Nucleus accumbens (tissue), 56 donors: ENCODE measurements around the gene DUSP22.

Source experiments
- DNase-seq, 56 donors: peaks; one replicate each; lab custom pipeline; 2025; lab: John Stamatoyannopoulos, UW

Gene DUSP22

DNA sequence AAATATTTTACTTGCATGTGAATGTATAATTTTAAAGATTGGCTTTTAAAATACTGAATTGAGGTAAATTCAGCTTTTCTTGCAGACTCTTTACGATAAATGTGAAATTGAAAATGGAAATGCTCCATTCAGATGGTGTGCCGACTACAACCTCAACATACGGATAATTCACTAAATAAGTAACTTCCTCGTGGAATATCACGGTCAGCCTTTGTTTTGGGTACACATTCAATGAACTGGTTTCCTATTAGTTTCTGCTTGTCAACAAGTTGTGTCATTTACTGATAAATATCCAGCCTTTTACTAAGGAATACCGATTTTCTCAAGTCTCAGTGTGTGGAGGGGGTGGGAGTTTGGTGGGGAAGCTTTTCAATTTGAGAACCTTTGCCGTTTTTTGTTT lies 96.9 kb downstream of the DUSP22 start:
- DNase-seq, result no peak

DNA sequence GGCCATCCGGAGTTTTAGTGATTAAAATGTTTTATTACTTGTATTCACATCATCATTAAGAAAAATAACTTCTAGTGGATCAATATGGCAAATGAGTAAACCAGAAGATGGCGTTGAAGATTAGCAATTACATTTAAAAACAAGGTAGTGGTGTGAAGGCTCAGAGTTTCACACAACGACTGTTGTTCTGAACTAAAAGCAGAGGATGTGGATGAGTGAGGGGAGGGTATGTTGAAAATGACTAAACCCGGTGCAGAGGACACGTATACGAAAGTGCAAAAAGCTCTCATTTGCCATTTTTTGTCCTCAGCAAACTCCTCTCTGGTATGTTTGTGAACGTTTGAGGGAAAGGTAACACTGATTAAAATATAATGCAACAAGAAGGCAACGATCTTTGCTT lies 97.3 kb downstream of the DUSP22 start:
- DNase-seq, result no peak

DNA sequence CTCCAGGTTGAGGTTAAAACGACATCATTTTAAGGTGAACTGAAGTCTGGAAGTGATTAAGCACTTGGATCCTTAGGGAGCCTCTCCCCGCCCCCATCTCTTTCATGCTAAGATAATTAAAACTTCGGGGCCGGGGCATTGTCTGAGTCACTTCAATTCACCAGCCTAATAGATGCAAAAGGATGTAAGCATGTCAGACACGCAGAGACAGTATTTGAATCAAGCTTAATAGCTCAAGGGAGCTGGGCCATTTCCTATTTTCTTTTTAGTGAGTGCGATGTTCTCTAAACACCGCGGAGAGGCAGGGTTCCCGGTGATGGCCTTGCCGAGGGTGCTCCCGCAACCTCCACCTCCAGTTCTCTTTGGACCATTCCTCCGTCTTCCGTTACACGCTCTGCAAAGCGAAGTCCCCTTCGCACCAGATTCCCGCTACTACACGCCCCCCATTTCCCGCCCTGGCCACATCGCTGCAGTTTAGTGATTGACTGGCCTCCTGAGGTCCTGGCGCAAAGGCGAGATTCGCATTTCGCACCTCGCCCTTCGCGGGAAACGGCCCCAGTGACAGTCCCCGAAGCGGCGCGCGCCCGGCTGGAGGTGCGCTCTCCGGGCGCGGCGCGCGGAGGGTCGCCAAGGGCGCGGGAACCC lies 98.7 kb downstream of the DUSP22 start:
- DNase-seq, result peak in 1 of 56 donors; percentile 31

DNA sequence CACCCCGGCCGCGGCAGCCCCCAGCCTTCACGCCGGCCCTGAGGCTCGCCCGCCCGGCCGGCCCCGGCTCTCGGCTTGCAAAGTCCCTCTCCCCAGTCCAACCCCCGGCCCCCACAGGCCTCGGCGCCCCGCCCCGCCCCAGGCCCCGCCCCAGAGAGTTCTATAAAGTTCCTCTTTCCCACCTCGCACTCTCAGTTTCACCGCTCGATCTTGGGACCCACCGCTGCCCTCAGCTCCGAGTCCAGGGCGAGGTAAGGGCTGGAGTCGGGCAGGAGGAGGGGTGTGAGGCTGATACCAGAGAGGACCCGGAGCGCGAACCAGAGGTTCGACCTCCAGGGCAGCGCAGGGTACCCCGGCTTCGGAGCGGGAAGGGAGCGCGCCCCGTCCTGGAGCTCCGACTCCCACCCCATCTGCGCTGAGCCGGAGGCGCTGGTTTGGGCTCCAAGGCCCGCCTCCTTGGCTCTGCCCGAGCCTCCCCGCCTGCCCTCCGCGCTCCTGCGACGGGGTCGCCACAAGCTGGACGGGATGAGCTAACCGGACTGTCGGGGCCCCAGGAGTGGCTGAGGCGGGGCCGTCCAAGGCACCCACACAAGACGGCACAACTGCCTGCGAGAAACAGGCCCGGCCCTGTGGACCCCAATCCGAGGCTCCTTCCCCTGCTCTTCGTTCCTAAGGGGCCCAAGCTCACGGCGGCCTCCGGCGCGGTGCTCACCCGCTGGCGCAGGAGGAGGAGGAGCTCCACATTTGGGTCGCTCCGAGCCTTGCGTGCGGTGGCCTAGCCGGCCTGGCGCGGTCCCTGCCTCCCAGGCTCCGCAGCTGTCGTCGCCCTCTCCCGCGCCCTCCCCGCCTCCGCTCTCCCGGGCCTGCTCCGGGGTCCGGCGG lies 99.5 kb downstream of the DUSP22 start, which contains the start of gene IRF4:
Gene IRF4, plus strand, starts transcription at position 194 of the 882 bp plus-strand sequence. CDS start 1,401 bp downstream, outside the sequence.
- no peak for DNase-seq

DNA sequence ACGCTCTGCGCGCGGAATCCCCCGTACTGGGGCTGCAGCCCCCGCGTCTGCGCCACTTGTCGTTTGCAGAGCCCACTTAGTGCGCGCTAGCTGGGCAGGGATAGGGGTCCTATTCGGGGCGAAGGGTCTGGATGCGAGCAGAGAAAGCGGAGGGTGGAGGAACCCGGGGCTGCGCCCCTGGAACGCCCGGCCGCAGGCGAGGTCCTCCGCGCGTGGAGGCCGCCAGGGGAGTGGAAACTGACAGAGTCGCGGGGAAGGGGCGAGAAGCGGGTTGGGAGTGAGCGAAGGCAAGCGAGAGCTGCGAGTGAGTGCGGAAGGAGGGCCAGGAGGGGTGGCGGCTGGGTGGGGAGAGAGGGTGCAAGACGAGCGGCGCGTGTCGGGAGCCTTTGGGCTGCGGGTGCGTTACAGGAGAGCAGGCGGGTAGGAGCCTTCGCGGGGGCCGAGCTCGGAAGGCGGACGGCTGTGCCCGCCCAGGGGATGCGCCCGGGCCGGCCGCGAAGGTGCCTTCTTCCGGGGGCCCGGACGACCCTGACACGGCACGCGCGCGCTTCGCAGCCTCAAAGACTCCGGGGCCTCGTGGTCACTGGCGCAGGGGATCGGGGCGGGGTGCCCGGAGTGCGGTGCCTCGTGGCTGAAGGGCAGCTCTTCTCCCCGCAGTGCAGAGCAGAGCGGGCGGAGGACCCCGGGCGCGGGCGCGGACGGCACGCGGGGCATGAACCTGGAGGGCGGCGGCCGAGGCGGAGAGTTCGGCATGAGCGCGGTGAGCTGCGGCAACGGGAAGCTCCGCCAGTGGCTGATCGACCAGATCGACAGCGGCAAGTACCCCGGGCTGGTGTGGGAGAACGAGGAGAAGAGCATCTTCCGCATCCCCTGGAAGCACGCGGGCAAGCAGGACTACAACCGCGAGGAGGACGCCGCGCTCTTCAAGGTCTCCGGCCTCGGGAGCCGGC lies 100.4 kb downstream of the DUSP22 start:
- DNase-seq, result no peak

DNA sequence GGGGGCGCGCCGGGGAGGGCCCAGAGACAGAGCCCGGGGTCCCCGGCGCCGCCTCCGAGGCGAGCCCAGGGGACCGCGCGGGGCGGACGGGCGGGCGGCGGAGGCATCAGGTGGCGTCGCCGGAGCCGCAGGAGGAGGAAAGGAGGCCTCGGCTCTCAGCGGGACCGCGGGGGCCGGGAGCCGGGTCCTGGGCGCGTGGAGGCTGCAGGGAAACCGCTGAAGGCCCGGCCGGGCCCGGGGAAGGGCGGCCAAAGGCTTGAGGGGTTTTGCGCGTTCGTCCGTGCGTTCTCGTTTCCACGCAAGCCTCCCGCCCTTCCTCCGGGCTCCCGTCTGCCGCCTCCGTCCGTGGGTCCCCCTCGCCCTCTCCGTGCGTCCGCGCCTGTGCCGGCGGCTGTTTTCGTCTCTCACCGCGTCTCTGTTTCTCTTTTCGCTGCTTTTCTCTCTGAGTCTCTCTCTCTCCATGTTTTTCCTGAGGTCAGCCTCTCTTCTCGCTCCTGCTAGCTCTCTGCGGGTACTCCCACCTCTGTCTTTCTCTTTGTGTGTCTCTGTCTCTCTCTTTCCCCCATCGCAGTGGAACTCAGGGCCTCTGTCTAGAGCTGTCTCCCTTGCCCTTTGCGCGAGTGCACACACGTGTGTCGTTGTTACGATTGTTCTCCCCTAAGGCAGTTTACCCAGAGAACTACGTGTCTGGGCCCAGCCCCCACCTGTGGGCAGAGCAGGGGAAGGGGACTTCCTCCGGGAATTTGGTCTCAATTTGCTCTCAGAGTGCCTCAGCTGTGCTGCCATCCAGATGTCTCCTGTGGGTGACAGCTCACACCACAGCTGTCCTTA lies 101.3 kb downstream of the DUSP22 start:
- DNase-seq, result no peak

- no peak for DNase-seq
These were observed 102.5 kb downstream of the DUSP22 start for GRCh38 chr6:394641-395289.

DNA sequence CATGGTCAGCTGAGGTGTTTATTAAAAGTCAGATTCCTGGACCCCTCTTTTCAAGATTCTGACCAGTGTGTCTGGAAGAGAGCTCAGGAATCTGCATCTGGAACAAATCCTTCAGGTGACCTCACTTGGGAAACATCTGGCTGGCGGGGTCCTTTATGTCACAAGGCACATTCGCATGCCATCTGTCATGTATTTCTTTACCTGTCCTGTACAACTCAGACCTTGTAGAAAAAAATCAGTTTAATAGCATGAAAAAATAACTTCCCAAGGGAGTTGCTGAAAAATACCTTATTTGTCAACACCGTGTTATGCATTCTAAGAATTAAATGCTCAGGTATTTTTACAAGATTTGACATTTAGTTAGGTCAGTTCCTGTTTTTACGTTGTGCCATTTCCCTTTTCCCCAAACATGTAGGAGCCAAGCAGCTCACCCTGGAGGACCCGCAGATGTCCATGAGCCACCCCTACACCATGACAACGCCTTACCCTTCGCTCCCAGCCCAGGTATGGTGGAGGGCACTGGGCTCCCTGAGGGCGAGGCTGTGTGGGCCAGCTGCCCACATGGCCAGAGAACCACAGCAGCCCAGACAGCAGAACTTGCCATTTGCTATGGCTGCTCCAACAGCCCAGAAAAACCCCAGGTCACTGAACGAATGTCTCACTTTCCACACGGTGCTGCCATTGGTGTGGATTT lies 103.3 kb downstream of the DUSP22 start:
- no peak for DNase-seq

GRCh38 chr6:396126-396520 lies 103.8 kb downstream of the DUSP22 start:
- DNase-seq, result no peak

GRCh38 chr6:397056-397455 lies 104.8 kb downstream of the DUSP22 start:
- DNase-seq, result no peak

- DNase-seq, result no peak
These were observed 105.3 kb downstream of the DUSP22 start for GRCh38 chr6:397604-398003.

- DNase-seq, result no peak
These were observed 105.8 kb downstream of the DUSP22 start for GRCh38 chr6:398065-398464.

DNA sequence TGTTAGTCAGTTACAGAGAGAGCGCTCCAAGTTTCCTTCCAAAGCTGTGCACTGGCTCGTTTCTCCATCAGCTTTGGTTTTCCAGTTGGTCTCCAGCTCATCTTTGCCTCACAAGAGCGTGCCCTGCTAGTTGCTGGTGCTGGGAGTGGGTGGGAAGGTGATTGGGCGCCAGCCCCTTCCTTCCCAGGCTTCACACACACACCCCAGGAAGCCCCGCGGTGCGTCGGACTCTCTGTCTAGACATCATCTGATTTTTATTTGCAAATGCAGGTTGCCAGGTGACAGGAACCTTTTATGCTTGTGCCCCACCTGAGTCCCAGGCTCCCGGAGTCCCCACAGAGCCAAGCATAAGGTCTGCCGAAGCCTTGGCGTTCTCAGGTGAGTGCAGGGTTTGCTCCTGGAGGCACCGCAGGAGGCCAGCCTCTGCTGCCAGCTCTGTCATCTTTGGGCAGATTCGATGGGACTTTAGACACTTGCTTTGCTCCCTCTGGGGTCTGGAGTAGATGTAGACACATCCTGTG lies 106.3 kb downstream of the DUSP22 start:
- DNase-seq, result no peak

GRCh38 chr6:399785-400534 lies 107.7 kb downstream of the DUSP22 start:
- DNase-seq, result no peak

DNA sequence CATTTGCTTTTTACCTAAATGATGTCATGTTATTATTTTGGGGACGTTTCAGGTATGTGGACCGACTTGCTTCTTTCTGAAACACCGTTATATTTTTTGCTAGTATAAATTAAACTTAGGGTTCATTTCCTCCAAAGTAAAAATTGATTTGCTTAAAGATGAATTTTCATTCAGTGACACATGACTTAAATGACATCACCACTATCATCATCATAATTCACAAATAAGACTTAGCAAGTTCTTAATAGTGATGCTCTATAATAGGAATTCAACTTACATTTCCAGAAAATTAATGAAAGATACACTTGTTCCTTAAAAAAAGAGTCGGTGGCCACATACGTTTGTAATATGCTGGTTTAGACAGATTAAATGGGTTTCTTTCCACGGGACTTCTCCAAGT lies 108.5 kb downstream of the DUSP22 start:
- no peak for DNase-seq
